ENCODE data around the gene CEMIP2.

Gene CEMIP2

GRCh38 chr9:71772726-71773125 lies 4.4 kb upstream of the CEMIP2 start:
- no peak for TF ChIP-seq SPI1 (IDR thresholded peaks at IDR 0.05; ENCODE audit: low read depth, low read length)
- no peak for TF ChIP-seq TAF1 (IDR thresholded peaks at IDR 0.05; ENCODE audit: low read depth, low read length)
- FAIRE-seq = no peak
- DNase-seq (ENCODE audit: insufficient read length, low spot score) = no peak

- TF ChIP-seq POLR2AphosphoS5 (IDR thresholded peaks at IDR 0.05; ENCODE audit: low read depth, low read length) = no peak
- no peak for TF ChIP-seq POLR2A (IDR thresholded peaks at IDR 0.05; ENCODE audit: low read depth, low read length)
- TF ChIP-seq TAF1 (IDR thresholded peaks at IDR 0.05; ENCODE audit: low read depth, low read length) = no peak
- TF ChIP-seq POU2F2 (IDR thresholded peaks at IDR 0.05; ENCODE audit: low read depth, low read length) = no peak
- TF ChIP-seq SPI1 (IDR thresholded peaks at IDR 0.05; ENCODE audit: low read depth, low read length) = no peak
- TF ChIP-seq PAX5 (IDR thresholded peaks at IDR 0.05; ENCODE audit: insufficient read depth, low read length, severe bottlenecking) = no peak
- FAIRE-seq (no peak), DNase-seq (ENCODE audit: insufficient read length, low spot score) (no peak)
These were observed 1.9 kb upstream of the CEMIP2 start for GRCh38 chr9:71770170-71770569.

- FAIRE-seq (peak; percentile 33), DNase-seq (ENCODE audit: insufficient read length, low spot score) (peak; percentile 21)
- no peak for TF ChIP-seq POLR2A (IDR thresholded peaks at IDR 0.05; ENCODE audit: low read depth, low read length)
- no peak for TF ChIP-seq POLR2AphosphoS5 (IDR thresholded peaks at IDR 0.05; ENCODE audit: low read depth, low read length)
- no peak for TF ChIP-seq TAF1 (IDR thresholded peaks at IDR 0.05; ENCODE audit: low read depth, low read length)
- TF ChIP-seq POU2F2 (IDR thresholded peaks at IDR 0.05; ENCODE audit: low read depth, low read length) = no peak
- TF ChIP-seq SPI1 (IDR thresholded peaks at IDR 0.05; ENCODE audit: low read depth, low read length) = no peak
- TF ChIP-seq PAX5 (IDR thresholded peaks at IDR 0.05; ENCODE audit: insufficient read depth, low read length, severe bottlenecking) = no peak
These were observed 1.2 kb upstream of the CEMIP2 start for GRCh38 chr9:71769175-71770161.

- FAIRE-seq (no peak), DNase-seq (ENCODE audit: insufficient read length, low spot score) (no peak)
- TF ChIP-seq PAX5 (IDR thresholded peaks at IDR 0.05; ENCODE audit: insufficient read depth, low read length, severe bottlenecking) (no peak), SPI1 (IDR thresholded peaks at IDR 0.05; ENCODE audit: low read depth, low read length) (no peak), POLR2AphosphoS5 (IDR thresholded peaks at IDR 0.05; ENCODE audit: low read depth, low read length) (no peak), POU2F2 (IDR thresholded peaks at IDR 0.05; ENCODE audit: low read depth, low read length) (no peak), TAF1 (IDR thresholded peaks at IDR 0.05; ENCODE audit: low read depth, low read length) (no peak), POLR2A (IDR thresholded peaks at IDR 0.05; ENCODE audit: low read depth, low read length) (no peak)
These were observed 464 bp downstream of the CEMIP2 start for GRCh38 chr9:71767776-71768321.

- DNase-seq (ENCODE audit: insufficient read length, low spot score) = no peak
- TF ChIP-seq SPI1 (IDR thresholded peaks at IDR 0.05; ENCODE audit: low read depth, low read length) = no peak
- no peak for TF ChIP-seq POLR2AphosphoS5 (IDR thresholded peaks at IDR 0.05; ENCODE audit: low read depth, low read length)
- TF ChIP-seq TAF1 (IDR thresholded peaks at IDR 0.05; ENCODE audit: low read depth, low read length) = no peak
- TF ChIP-seq PAX5 (IDR thresholded peaks at IDR 0.05; ENCODE audit: insufficient read depth, low read length, severe bottlenecking) = no peak
- no peak for TF ChIP-seq POLR2A (IDR thresholded peaks at IDR 0.05; ENCODE audit: low read depth, low read length)
- no peak for TF ChIP-seq POU2F2 (IDR thresholded peaks at IDR 0.05; ENCODE audit: low read depth, low read length)
- no peak for FAIRE-seq
These were observed 1.0 kb downstream of the CEMIP2 start for GRCh38 chr9:71767163-71767775.

GRCh38 chr9:71766663-71767062 lies 1.6 kb downstream of the CEMIP2 start:
- no peak for DNase-seq (ENCODE audit: insufficient read length, low spot score)
- TF ChIP-seq POU2F2 (IDR thresholded peaks at IDR 0.05; ENCODE audit: low read depth, low read length) (no peak), SPI1 (IDR thresholded peaks at IDR 0.05; ENCODE audit: low read depth, low read length) (no peak), PAX5 (IDR thresholded peaks at IDR 0.05; ENCODE audit: insufficient read depth, low read length, severe bottlenecking) (no peak), POLR2AphosphoS5 (IDR thresholded peaks at IDR 0.05; ENCODE audit: low read depth, low read length) (no peak), TAF1 (IDR thresholded peaks at IDR 0.05; ENCODE audit: low read depth, low read length) (no peak), POLR2A (IDR thresholded peaks at IDR 0.05; ENCODE audit: low read depth, low read length) (no peak)
- FAIRE-seq = no peak

- FAIRE-seq = no peak
- TF ChIP-seq POLR2A (IDR thresholded peaks at IDR 0.05; ENCODE audit: low read depth, low read length) = no peak
- TF ChIP-seq POU2F2 (IDR thresholded peaks at IDR 0.05; ENCODE audit: low read depth, low read length) = no peak
- TF ChIP-seq TAF1 (IDR thresholded peaks at IDR 0.05; ENCODE audit: low read depth, low read length) = no peak
- TF ChIP-seq POLR2AphosphoS5 (IDR thresholded peaks at IDR 0.05; ENCODE audit: low read depth, low read length) = no peak
- no peak for TF ChIP-seq PAX5 (IDR thresholded peaks at IDR 0.05; ENCODE audit: insufficient read depth, low read length, severe bottlenecking)
- TF ChIP-seq SPI1 (IDR thresholded peaks at IDR 0.05; ENCODE audit: low read depth, low read length) = no peak
- DNase-seq (ENCODE audit: insufficient read length, low spot score) = no peak
These were observed 2.6 kb downstream of the CEMIP2 start for GRCh38 chr9:71765693-71766092.

- no peak for TF ChIP-seq PAX5 (IDR thresholded peaks at IDR 0.05; ENCODE audit: insufficient read depth, low read length, severe bottlenecking)
- TF ChIP-seq TAF1 (IDR thresholded peaks at IDR 0.05; ENCODE audit: low read depth, low read length) = no peak
- TF ChIP-seq POLR2A (IDR thresholded peaks at IDR 0.05; ENCODE audit: low read depth, low read length) = no peak
- TF ChIP-seq POU2F2 (IDR thresholded peaks at IDR 0.05; ENCODE audit: low read depth, low read length) = no peak
- no peak for TF ChIP-seq SPI1 (IDR thresholded peaks at IDR 0.05; ENCODE audit: low read depth, low read length)
- no peak for TF ChIP-seq POLR2AphosphoS5 (IDR thresholded peaks at IDR 0.05; ENCODE audit: low read depth, low read length)
- no peak for FAIRE-seq
- DNase-seq (ENCODE audit: insufficient read length, low spot score) = no peak
These were observed 3.4 kb downstream of the CEMIP2 start for GRCh38 chr9:71764891-71765290.

GRCh38 chr9:71764463-71764862 lies 3.9 kb downstream of the CEMIP2 start:
- TF ChIP-seq SPI1 (IDR thresholded peaks at IDR 0.05; ENCODE audit: low read depth, low read length) = no peak
- no peak for TF ChIP-seq POLR2A (IDR thresholded peaks at IDR 0.05; ENCODE audit: low read depth, low read length)
- no peak for TF ChIP-seq TAF1 (IDR thresholded peaks at IDR 0.05; ENCODE audit: low read depth, low read length)
- TF ChIP-seq PAX5 (IDR thresholded peaks at IDR 0.05; ENCODE audit: insufficient read depth, low read length, severe bottlenecking) = no peak
- no peak for FAIRE-seq
- no peak for DNase-seq (ENCODE audit: insufficient read length, low spot score)
